OCI-LY7 (cell line): Measurements from ENCODE around the gene OR2AT4. TPM values are rescaled to one million over a fixed set of nuclear protein-coding genes. Genes with fewer than 3 reads are reported as not detected.

Experiments
- BruUV-seq: library from RNA; stranded (reverse); fragments of 400-500 nt; replicated peaks from 2 replicates; lab custom pipeline; 2021; lab: Mats Ljungman, UMichigan
- CTCF ChIA-PET: fragments of 300-600 bp; sonication (Branson Sonifier 250); formaldehyde crosslinking; loops from one replicate; lab custom pipeline; 2022; ENCODE audit warnings: antibody characterized with exemption; ENCODE audit not compliant: unreplicated experiment; lab: Charles Lee
- POLR2A ChIA-PET: fragments of 300-600 bp; sonication (Branson Sonifier 250); formaldehyde crosslinking; loops from one replicate; lab custom pipeline; 2022; ENCODE audit warnings: antibody characterized with exemption; lab: Charles Lee
- DNase-seq: peaks from one replicate; pipeline ENCODE4 v3.0.0-alpha.2; 2015; ENCODE audit warnings: low spot score
- H2AFZ ChIP-seq: fragments of 200-600 bp; sonication (generic), shearing (Covaris generic); 2 replicates; pipeline ENCODE4 v1.6.1; 2014; ENCODE audit warnings: mild to moderate bottlenecking, antibody characterized with exemption, low read length, moderate library complexity
- H3K27ac ChIP-seq: fragments of 200-600 bp; sonication (generic); 2 replicates; pipeline ENCODE4 v1.5.1; 2014; ENCODE audit warnings: mixed run types, low read depth, mild to moderate bottlenecking, moderate library complexity, low read length, inconsistent platforms; ENCODE audit not compliant: poor library complexity, severe bottlenecking
- H3K36me3 ChIP-seq: fragments of 200-600 bp; sonication (generic); 2 replicates; pipeline ENCODE4 v1.6.1; 2014; ENCODE audit warnings: mild to moderate bottlenecking, antibody characterized with exemption, low read length, moderate library complexity, mixed read lengths; ENCODE audit not compliant: insufficient read depth
- H3K4me1 ChIP-seq: fragments of 200-600 bp; sonication (generic); 2 replicates; pipeline ENCODE4 v1.5.1; 2014; ENCODE audit warnings: mild to moderate bottlenecking, low read length; ENCODE audit not compliant: insufficient read depth, poor library complexity, severe bottlenecking
- H3K4me2 ChIP-seq: fragments of 200-600 bp; sonication (generic); 2 replicates; pipeline ENCODE4 v1.6.1; 2014; ENCODE audit warnings: mild to moderate bottlenecking, low read length
- H3K4me3 ChIP-seq: fragments of 200-600 bp; sonication (generic); 2 replicates; pipeline ENCODE4 v1.5.1; 2014; ENCODE audit warnings: mild to moderate bottlenecking, low read depth, low read length; ENCODE audit not compliant: poor library complexity, severe bottlenecking
- H3K79me2 ChIP-seq: fragments of 200-600 bp; sonication (generic); 2 replicates; pipeline ENCODE4 v1.6.1; 2016; ENCODE audit warnings: low read depth, mild to moderate bottlenecking, low read length, moderate library complexity, mixed read lengths; ENCODE audit not compliant: insufficient read depth
- H3K9me2 ChIP-seq: fragments of 200-600 bp; sonication (generic); 2 replicates; pipeline ENCODE4 v1.6.1; 2016; ENCODE audit warnings: mild to moderate bottlenecking, low read length, mixed read lengths; ENCODE audit not compliant: insufficient read depth
- H3K9me3 ChIP-seq: fragments of 200-600 bp; sonication (generic); 2 replicates; pipeline ENCODE4 v1.6.1; 2014; ENCODE audit warnings: mild to moderate bottlenecking, mixed run types, low read length, mixed read lengths
- H4K20me1 ChIP-seq: fragments of 200-600 bp; sonication (generic); 2 replicates; pipeline ENCODE4 v1.6.1; 2014; ENCODE audit warnings: mild to moderate bottlenecking, antibody characterized with exemption, low read length, moderate library complexity, mixed read lengths; ENCODE audit not compliant: insufficient read depth
- CTCF ChIP-seq: fragments of 200-600 bp; sonication (generic); conservative IDR thresholded peaks from 2 replicates; pipeline ENCODE4 v1.5.1; 2014; ENCODE audit warnings: mild to moderate bottlenecking, antibody characterized with exemption, low read length, moderate library complexity, mixed read lengths
- EZH2phosphoT487 ChIP-seq: fragments of 200-600 bp; sonication (generic); IDR thresholded peaks from 2 replicates; pipeline ENCODE4 v1.6.1; 2018; ENCODE audit warnings: low read depth, borderline replicate concordance, mild to moderate bottlenecking, mixed run types, antibody characterized with exemption, low read length, moderate library complexity, mixed read lengths
- intact Hi-C: fragments of 100-400 bp; cut with micrococcal nuclease; formaldehyde crosslinking; loops from one replicate; pipeline ENCODE4 v1.10.0; 2022; ENCODE audit not compliant: unreplicated experiment
- total RNA-seq, 2 experiments: library from RNA; depleted of rRNA in 1 of 2; stranded (reverse); fragments of >200 nt in 1 of 2; shearing (Covaris generic) in 1 of 2; gene quantifications; 2 replicates each; pipeline ENCODE4 v1.2.3, GENCODE V29; 2014 to 2022

Gene OR2AT4
- total RNA-seq, 2 experiments from 2014 or later, result not detected

- no peak overlapping the region for H3K4me2 ChIP-seq
- no peaks in the 10 kb centered on the region for H3K9me2 ChIP-seq
- DNase-seq, result no peak
- no peaks in the 10 kb centered on the region for H3K79me2 ChIP-seq
- POLR2A ChIA-PET, result interaction anchor here (0.8 kb wide), 1 partner anchor 75 kb away, joined by 5 read pairs; no protein-coding TSS in a partner anchor
- intact Hi-C loops, result no loop called here
- H3K36me3 ChIP-seq, result no peaks in the 10 kb centered on the region
- H3K4me1 ChIP-seq, result no peaks in the 10 kb centered on the region
- no peak overlapping the region for H2AFZ ChIP-seq
- no peaks in the 10 kb centered on the region for H3K9me3 ChIP-seq
- TF ChIP-seq EZH2phosphoT487 (no peak), CTCF (no peak)
- no peaks in the 10 kb centered on the region for H4K20me1 ChIP-seq
- BruUV-seq, result no TSS peak
- H3K4me3 ChIP-seq, result no peak overlapping the region
- CTCF ChIA-PET, result no interaction called here
- H3K27ac ChIP-seq, result no peak overlapping the region
Observed at GRCh38 chr11:75083217-75083605, 13.5 kb downstream of the OR2AT4 start.

- no peak for DNase-seq
- Histone ChIP-seq H3K4me3 (no peak overlapping the region), H3K4me1 (no peaks in the 10 kb centered on the region), H3K79me2 (no peaks in the 10 kb centered on the region), H2AFZ (no peak overlapping the region), H3K4me2 (no peak overlapping the region), H3K9me2 (no peaks in the 10 kb centered on the region), H3K9me3 (no peaks in the 10 kb centered on the region), H4K20me1 (no peaks in the 10 kb centered on the region), H3K27ac (no peak overlapping the region), H3K36me3 (no peaks in the 10 kb centered on the region)
- ChIA-PET POLR2A (no interaction called here), CTCF (no interaction called here)
- BruUV-seq, result no TSS peak
- TF ChIP-seq CTCF, result no peak
- no peak for TF ChIP-seq EZH2phosphoT487
- intact Hi-C loops, result no loop called here
Observed at GRCh38 chr11:75082601-75083216, 14.0 kb downstream of the OR2AT4 start.

GRCh38 chr11:75079546-75079945 is 17.1 kb downstream of the OR2AT4 start:
- no peak overlapping the region for H3K4me2 ChIP-seq
- H3K4me3 ChIP-seq, result no peak overlapping the region
- H3K79me2 ChIP-seq, result no peaks in the 10 kb centered on the region
- POLR2A ChIA-PET, result no interaction called here
- H4K20me1 ChIP-seq, result no peaks in the 10 kb centered on the region
- intact Hi-C loops, result loop anchor here (2.0 kb wide), 1 partner anchor 57 kb away; no protein-coding TSS in a partner anchor
- no peaks in the 10 kb centered on the region for H3K9me3 ChIP-seq
- H3K4me1 ChIP-seq, result no peaks in the 10 kb centered on the region
- CTCF ChIA-PET, result no interaction called here
- H3K9me2 ChIP-seq, result no peaks in the 10 kb centered on the region
- no peak overlapping the region for H3K27ac ChIP-seq
- DNase-seq, result peak; percentile 17
- TF ChIP-seq EZH2phosphoT487, result no peak
- no peak for TF ChIP-seq CTCF
- H3K36me3 ChIP-seq, result no peaks in the 10 kb centered on the region
- BruUV-seq, result no TSS peak
- H2AFZ ChIP-seq, result no peak overlapping the region
